Panc1 (cell line): ENCODE data around the gene DNAJC2. TPM values are rescaled to one million over a fixed set of nuclear protein-coding genes. Genes with fewer than 3 reads are reported as not detected.

Experiments used
- ATAC-seq: fragments of 200-7000 bp; cut with Tn5 transposase; 2 replicates; pipeline ENCODE4 v1.9.1; 2020; ENCODE audit warnings: mild to moderate bottlenecking, moderate library complexity
- BruUV-seq: library from RNA; stranded (reverse); fragments of 400-500 nt; replicated peaks from 2 replicates; lab custom pipeline; 2021; lab: Mats Ljungman, UMichigan
- CTCF ChIA-PET: fragments of 300-600 bp; sonication (Branson Sonifier 250); formaldehyde crosslinking; loops from one replicate; lab custom pipeline; 2022; ENCODE audit warnings: antibody characterized with exemption; lab: Charles Lee
- POLR2A ChIA-PET: fragments of 300-600 bp; sonication (Branson Sonifier 250); formaldehyde crosslinking; loops from one replicate; lab custom pipeline; 2022; ENCODE audit warnings: antibody characterized with exemption; lab: Charles Lee
- DNase-seq: peaks from one replicate; pipeline ENCODE4 v3.0.0-alpha.2; 2010; ENCODE audit warnings: low read depth, low spot score
- H3K27ac ChIP-seq: 2 replicates; pipeline ENCODE4 v1.5.1; 2011; ENCODE audit warnings: mild to moderate bottlenecking, low read length, inconsistent platforms
- H3K27me3 ChIP-seq: fragments of 200-500 bp; sonication (Bioruptor generic); 2 replicates; pipeline ENCODE4 v1.6.0; 2014; ENCODE audit warnings: low read length, inconsistent platforms; ENCODE audit not compliant: control insufficient read depth, insufficient read depth
- H3K36me3 ChIP-seq: fragments of 200-500 bp; sonication (Bioruptor generic); 2 replicates; pipeline ENCODE4 v1.5.1; 2014; ENCODE audit warnings: inconsistent platforms, mild to moderate bottlenecking, low read length, moderate library complexity; ENCODE audit not compliant: control insufficient read depth, insufficient read depth
- H3K4me1 ChIP-seq: 2 replicates; pipeline ENCODE4 v1.5.1; 2011; ENCODE audit warnings: inconsistent platforms, mild to moderate bottlenecking, low read length, moderate library complexity; ENCODE audit not compliant: control insufficient read depth, insufficient read depth
- H3K4me3 ChIP-seq, 2 experiments: 2 replicates each; pipeline ENCODE4 v1.5.1; 2011 to 2012; ENCODE audit warnings: low read depth in 2 of 2, low read length in 2 of 2, mild to moderate bottlenecking in 2 of 2, inconsistent platforms in 1 of 2, moderate library complexity in 1 of 2
- H3K9me3 ChIP-seq: fragments of 200-500 bp; sonication (Bioruptor generic); 2 replicates; pipeline ENCODE4 v1.5.1; 2014; ENCODE audit warnings: low read depth, mild to moderate bottlenecking, inconsistent platforms, low read length, moderate library complexity; ENCODE audit not compliant: control insufficient read depth, insufficient read depth
- POLR2AphosphoS5 ChIP-seq: IDR thresholded peaks from 2 replicates; pipeline ENCODE4 v1.6.1; 2012; ENCODE audit warnings: mild to moderate bottlenecking, low read depth, low read length, moderate library complexity
- REST ChIP-seq, 2 experiments: IDR thresholded peaks; 2 replicates each; pipeline ENCODE4 v1.6.1; 2011 to 2012; ENCODE audit warnings: low read depth in 2 of 2, control low read depth in 1 of 2, low read length in 1 of 2, mild to moderate bottlenecking in 1 of 2, moderate library complexity in 1 of 2; ENCODE audit not compliant: insufficient read depth in 1 of 2
- SIN3A ChIP-seq: IDR thresholded peaks from 2 replicates; pipeline ENCODE4 v1.6.1; 2012; ENCODE audit warnings: low read depth, mild to moderate bottlenecking, low read length, moderate library complexity, borderline replicate concordance; ENCODE audit not compliant: insufficient read depth
- TCF7L2 ChIP-seq: IDR thresholded peaks from 2 replicates; pipeline ENCODE4 v1.6.1; 2011; ENCODE audit warnings: mild to moderate bottlenecking, low read depth, low read length, inconsistent platforms
- in situ Hi-C: cut with HindIII; loops from 2 replicates; pipeline ENCODE4 v1.10.0; 2016; ENCODE audit warnings: low sequenced_read_pairs, low pct_unique_long_range_greater_than_20kb
- intact Hi-C: fragments of 100-400 bp; cut with micrococcal nuclease; formaldehyde crosslinking; loops from one replicate; pipeline ENCODE4 v1.10.0; 2022; ENCODE audit not compliant: unreplicated experiment
- total RNA-seq: library from RNA; stranded (reverse); gene quantifications from one replicate; pipeline ENCODE4 v1.2.1, GENCODE V29; 2021; ENCODE audit not compliant: unreplicated experiment
- TF ChIP-seq, protein P1 (sequence below): fragments of 450-650 bp; IDR thresholded peaks from 2 replicates; pipeline ENCODE4 v1.5.1; 2017; ENCODE audit warnings: mild to moderate bottlenecking

Gene DNAJC2
- total RNA-seq, 1 experiment from 2014 or later: 56.1 TPM

GRCh38 chr7:103297837-103298179 lies 46.8 kb downstream of the DNAJC2 start:
- H3K4me1 ChIP-seq: peaks cover 16% of the 10 kb centered on the region
- ChIA-PET POLR2A (no interaction called here), CTCF (interaction anchor here (0.6 kb wide), 1 partner anchor 24 kb away, joined by 4 read pairs; no protein-coding TSS in a partner anchor)
- TF ChIP-seq SIN3A (no peak), POLR2AphosphoS5 (no peak), REST (IDR thresholded peaks at IDR 0.05; ENCODE audit: insufficient read depth in 1 of 2, low read depth in 2 of 2, low read length in 1 of 2) (no peak), TCF7L2 (no peak)
- TF ChIP-seq, protein P1, sequence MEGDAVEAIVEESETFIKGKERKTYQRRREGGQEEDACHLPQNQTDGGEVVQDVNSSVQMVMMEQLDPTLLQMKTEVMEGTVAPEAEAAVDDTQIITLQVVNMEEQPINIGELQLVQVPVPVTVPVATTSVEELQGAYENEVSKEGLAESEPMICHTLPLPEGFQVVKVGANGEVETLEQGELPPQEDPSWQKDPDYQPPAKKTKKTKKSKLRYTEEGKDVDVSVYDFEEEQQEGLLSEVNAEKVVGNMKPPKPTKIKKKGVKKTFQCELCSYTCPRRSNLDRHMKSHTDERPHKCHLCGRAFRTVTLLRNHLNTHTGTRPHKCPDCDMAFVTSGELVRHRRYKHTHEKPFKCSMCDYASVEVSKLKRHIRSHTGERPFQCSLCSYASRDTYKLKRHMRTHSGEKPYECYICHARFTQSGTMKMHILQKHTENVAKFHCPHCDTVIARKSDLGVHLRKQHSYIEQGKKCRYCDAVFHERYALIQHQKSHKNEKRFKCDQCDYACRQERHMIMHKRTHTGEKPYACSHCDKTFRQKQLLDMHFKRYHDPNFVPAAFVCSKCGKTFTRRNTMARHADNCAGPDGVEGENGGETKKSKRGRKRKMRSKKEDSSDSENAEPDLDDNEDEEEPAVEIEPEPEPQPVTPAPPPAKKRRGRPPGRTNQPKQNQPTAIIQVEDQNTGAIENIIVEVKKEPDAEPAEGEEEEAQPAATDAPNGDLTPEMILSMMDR: no peak
- H3K4me3 ChIP-seq: peak overlapping the region; percentile 81 to 85
- H3K27me3 ChIP-seq: no peaks in the 10 kb centered on the region; the same call in 1 of the 2 replicates
- ATAC-seq (no peak), DNase-seq (no peak)
- intact Hi-C loops (loop anchor here (1.0 kb wide), 1 partner anchor 109 kb away; no protein-coding TSS in a partner anchor), in situ Hi-C loops (no loop called here)
- peaks cover 18% of the 10 kb centered on the region for H3K36me3 ChIP-seq
- no peaks in the 10 kb centered on the region for H3K9me3 ChIP-seq
- peak overlapping the region; percentile 83 for H3K27ac ChIP-seq
- BruUV-seq: no TSS peak

- intact Hi-C loops (loop anchor here (1.0 kb wide), 1 partner anchor 110 kb away; no protein-coding TSS in a partner anchor), in situ Hi-C loops (no loop called here)
- Histone ChIP-seq H3K27ac (peak within 1 kb of the TSS; percentile 83), H3K4me1 (peaks cover 16% of the 10 kb centered on the region), H3K36me3 (peaks cover 16% of the 10 kb centered on the region), H3K9me3 (no peaks in the 10 kb centered on the region), H3K4me3 (peak within 1 kb of the TSS; percentile 81 to 85), H3K27me3 (no peaks in the 10 kb centered on the region; the same call in 1 of the 2 replicates)
- no peak for TF ChIP-seq REST (IDR thresholded peaks at IDR 0.05; ENCODE audit: insufficient read depth in 1 of 2, low read depth in 2 of 2, low read length in 1 of 2)
- TF ChIP-seq, protein P1: peak; percentile 97
- TF ChIP-seq SIN3A: no peak
- TF ChIP-seq POLR2AphosphoS5: peak; percentile 87
- TF ChIP-seq TCF7L2: no peak
- DNase-seq (peak; percentile 83), ATAC-seq (peak; percentile 96)
- CTCF ChIA-PET: interaction anchor here (0.6 kb wide), 1 partner anchor 24 kb away, joined by 4 read pairs; no protein-coding TSS in a partner anchor
- POLR2A ChIA-PET: no interaction called here
- BruUV-seq: no TSS peak
These were observed 47.4 kb downstream of the DNAJC2 start, which contains the start of gene PMPCB for GRCh38 chr7:103296901-103297836. Gene PMPCB, plus strand, starts transcription at chr7:103297435. Its CDS starts 25 bp downstream, at chr7:103297460.
